GM13976 (cell line): Measurements from ENCODE around the gene ARL13A.

ENCODE experiments used
- DNase-seq: peaks from one replicate; pipeline ENCODE4 v3.0.0; 2012; ENCODE audit warnings: low spot score
- in situ Hi-C: fragments of 300-500 bp; cut with MboI; formaldehyde crosslinking; loops from one replicate; pipeline ENCODE4 v1.12.0; 2022; ENCODE audit warnings: low sequenced_read_pairs, mixed read lengths, inconsistent platforms; ENCODE audit not compliant: unreplicated experiment
- TF ChIP-seq, protein P1 (sequence below): IDR thresholded peaks from 2 replicates; pipeline ENCODE4 v1.5.1; 2012; ENCODE audit warnings: borderline replicate concordance, mild to moderate bottlenecking; ENCODE audit not compliant: insufficient read depth; ENCODE audit errors: extremely low read depth, missing control alignments, control extremely low read depth

Gene ARL13A

DNA sequence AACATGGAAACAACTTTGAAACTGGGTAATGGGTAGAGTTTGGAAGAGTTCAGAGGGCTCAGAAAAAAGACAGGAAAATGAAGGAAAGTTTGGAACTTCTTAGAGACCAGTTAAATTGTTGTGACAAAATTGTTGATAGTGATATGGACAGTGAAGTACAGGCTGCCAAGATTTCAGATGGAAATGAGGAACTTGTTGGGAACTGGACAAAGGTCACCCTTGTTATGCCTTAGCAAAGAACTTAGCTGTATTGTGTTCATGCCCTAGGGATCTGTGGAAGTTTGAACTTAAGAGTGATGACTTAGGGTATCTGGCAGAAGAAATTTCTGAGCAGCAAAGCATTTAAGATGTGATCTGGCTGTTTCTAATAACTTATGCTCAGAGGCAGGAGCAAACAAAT, 5.1 kb upstream of the ARL13A start:
- TF ChIP-seq, protein P1, sequence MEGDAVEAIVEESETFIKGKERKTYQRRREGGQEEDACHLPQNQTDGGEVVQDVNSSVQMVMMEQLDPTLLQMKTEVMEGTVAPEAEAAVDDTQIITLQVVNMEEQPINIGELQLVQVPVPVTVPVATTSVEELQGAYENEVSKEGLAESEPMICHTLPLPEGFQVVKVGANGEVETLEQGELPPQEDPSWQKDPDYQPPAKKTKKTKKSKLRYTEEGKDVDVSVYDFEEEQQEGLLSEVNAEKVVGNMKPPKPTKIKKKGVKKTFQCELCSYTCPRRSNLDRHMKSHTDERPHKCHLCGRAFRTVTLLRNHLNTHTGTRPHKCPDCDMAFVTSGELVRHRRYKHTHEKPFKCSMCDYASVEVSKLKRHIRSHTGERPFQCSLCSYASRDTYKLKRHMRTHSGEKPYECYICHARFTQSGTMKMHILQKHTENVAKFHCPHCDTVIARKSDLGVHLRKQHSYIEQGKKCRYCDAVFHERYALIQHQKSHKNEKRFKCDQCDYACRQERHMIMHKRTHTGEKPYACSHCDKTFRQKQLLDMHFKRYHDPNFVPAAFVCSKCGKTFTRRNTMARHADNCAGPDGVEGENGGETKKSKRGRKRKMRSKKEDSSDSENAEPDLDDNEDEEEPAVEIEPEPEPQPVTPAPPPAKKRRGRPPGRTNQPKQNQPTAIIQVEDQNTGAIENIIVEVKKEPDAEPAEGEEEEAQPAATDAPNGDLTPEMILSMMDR = no peak

DNA sequence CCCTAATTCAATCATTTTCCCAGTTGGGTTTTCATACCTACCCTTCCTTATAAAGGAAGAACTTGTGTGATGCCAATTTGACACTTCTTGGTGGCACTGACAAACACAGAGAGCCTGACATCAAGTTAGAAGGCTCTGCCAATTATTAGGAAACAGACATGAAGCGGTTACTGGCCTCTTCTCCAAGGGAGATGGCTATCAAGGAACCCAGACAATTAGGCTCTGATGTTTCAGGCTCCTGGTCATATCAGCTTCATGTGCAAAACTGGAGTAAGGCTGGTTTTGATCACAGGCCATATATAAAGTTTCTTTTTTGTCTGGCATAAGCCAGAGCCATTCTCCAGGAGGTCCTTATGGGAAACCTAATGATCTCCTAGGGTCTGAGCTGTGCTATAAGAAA, 428 bp downstream of the ARL13A start:
- in situ Hi-C loops = no loop called here
- TF ChIP-seq, protein P1 = no peak
- DNase-seq = no peak

More for the DNA sequence above, 5.1 kb upstream of the ARL13A start:
- in situ Hi-C loops = no loop called here
- no peak for DNase-seq

DNA sequence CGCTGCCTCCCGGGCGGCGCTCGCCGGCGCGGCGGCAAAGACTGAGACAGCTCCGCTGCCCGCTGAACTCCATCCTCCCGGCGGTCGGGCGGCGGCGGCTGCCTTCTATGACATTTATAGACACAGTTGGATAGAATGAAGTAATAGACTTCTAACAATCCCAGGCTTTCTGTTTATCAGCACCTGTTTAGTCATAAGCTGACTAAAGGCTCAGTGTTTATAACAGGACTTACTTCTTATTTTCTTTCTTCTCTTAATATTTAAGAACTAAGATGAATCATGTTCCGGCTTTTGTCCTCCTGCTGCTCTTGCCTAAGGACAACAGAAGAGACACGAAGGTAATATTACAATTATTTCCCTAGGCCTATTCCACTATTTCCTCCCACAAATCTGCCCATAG, 3.9 kb downstream of the ARL13A start:
- in situ Hi-C loops = no loop called here
- TF ChIP-seq, protein P1 = no peak

DNA sequence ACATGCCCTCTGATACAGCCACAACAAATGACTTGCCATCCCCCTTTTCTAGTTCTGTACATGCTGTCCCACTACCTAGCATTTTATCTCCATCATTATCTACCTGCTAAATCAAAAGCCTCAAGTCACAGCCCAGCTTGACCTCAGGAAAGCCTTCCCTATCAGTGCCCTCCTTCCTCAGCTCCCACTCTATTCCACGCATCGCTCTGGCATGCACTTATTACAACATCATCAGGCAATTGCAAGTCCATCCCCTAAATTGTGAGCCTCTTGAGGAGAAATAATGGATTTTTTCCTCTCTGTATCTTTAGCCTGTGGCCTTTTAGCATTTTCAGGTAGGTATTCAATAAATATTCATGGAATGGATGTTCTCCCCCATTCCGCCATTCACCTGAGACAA, 5.7 kb downstream of the ARL13A start:
- DNase-seq = no peak
- TF ChIP-seq, protein P1 = no peak
- in situ Hi-C loops = no loop called here

More for the DNA sequence above, 3.9 kb downstream of the ARL13A start:
- DNase-seq = no peak

DNA sequence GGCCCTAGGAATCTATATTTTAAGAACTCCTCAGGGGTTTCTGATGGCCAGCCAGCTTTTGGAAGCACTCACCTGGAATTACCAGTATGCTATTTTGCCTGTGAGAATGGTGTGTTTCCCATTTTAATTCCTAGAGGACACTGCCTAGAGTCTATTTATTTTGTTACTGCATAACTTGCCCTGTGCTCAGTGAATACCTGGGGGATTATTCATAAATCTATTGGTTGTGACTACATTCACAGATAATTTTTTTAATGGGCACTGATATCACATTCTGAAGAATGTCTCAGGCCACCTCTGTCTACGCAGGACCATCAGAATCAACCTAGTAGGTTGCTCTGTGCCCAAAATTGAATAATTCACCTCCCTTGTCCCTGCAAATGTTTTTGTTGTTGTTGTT, 6.7 kb downstream of the ARL13A start:
- no peak for DNase-seq
- in situ Hi-C loops = no loop called here
- TF ChIP-seq, protein P1 = no peak

DNA sequence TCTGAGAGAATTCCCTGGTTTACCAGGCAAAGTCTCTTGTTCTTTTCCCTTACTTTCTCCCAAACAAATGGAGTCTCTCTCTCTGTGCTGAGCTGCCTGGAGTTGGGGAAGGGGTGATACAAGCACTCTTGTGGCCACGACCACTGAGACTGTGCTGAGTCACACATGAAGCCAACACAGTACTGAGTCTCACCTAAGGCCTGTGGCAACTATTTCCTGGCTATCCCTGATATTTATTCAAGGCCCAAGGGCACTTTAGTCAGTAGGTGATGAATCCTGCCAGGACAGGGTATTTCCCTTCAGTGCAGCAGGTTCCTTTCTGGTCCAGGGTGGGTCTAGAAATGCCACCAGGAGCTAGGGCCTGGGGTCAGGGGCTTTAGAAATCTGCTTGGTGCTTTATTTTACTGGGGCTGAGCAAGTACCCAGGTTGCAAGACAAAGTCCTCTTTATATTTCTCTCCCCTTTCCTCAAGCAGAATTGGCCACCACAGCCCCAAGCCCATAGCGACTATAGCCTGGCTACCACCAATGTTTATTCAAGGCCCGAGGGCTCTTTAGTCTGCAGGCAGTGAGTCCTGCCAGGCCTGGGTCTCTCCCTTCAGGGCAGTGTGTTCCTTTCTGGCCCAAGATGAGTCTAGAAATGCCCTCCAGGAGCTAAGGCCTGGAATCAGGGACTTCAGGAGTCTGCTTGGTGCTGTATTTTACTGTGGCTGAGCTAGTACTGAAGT, 10.5 kb downstream of the ARL13A start:
- in situ Hi-C loops = no loop called here
- no peak for DNase-seq
- TF ChIP-seq, protein P1 = no peak
